Retinal pigment epithelial cell (primary cell): ENCODE data around the gene P2RX7.

Experiments
- DNase-seq: peaks from one replicate; pipeline ENCODE4 v3.0.0-alpha.2; 2010; ENCODE audit warnings: low read depth
- H3K4me3 ChIP-seq: 2 replicates; pipeline ENCODE4 v1.5.1; 2011; ENCODE audit warnings: mild to moderate bottlenecking, low read length, control low read depth, moderate library complexity
- TF ChIP-seq, protein P1 (sequence below): conservative IDR thresholded peaks from 2 replicates; pipeline ENCODE4 v1.5.1; 2011; ENCODE audit warnings: low read depth, low read length, control low read depth, inconsistent platforms

Gene P2RX7

DNA sequence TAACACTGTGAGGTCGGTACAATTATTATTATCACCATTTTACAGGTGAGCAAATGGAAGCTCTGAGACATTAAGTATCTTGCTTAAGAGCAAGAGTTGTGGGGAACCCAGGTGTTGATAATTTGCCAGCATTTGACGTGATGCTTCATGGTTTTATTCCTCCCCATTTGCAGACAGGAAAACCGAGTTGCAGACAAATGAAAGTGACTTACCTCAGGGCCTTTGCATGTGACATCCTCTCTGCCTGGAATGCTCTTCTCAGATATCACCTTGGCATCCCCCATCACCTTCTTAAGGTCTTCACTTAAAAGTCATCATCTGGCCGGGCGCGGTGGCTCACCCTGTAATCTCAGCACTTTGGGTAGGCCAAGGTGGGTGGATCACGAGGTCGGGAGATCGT is 21.0 kb upstream of the P2RX7 start:
- DNase-seq: no peak
- TF ChIP-seq, protein P1, sequence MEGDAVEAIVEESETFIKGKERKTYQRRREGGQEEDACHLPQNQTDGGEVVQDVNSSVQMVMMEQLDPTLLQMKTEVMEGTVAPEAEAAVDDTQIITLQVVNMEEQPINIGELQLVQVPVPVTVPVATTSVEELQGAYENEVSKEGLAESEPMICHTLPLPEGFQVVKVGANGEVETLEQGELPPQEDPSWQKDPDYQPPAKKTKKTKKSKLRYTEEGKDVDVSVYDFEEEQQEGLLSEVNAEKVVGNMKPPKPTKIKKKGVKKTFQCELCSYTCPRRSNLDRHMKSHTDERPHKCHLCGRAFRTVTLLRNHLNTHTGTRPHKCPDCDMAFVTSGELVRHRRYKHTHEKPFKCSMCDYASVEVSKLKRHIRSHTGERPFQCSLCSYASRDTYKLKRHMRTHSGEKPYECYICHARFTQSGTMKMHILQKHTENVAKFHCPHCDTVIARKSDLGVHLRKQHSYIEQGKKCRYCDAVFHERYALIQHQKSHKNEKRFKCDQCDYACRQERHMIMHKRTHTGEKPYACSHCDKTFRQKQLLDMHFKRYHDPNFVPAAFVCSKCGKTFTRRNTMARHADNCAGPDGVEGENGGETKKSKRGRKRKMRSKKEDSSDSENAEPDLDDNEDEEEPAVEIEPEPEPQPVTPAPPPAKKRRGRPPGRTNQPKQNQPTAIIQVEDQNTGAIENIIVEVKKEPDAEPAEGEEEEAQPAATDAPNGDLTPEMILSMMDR: no peak
- H3K4me3 ChIP-seq: no peak overlapping the region

DNA sequence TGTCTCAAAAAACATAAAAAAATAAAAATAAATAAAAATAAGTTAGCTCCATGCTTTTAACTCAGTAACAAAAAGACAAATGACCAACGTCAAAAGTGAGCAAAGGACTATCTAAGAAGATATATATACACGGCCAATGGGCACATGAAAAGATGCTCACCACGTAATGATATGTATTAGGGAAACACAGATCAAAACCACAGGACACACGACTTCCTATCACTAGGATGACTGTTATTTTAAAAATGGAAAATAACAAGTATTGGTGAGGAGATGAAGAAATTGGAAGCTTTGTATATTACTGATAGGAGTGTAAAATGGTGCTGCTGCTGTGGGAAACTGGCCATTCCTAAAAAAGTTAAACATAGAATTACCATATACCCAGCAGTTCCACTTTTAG is 20.2 kb upstream of the P2RX7 start:
- no peak for DNase-seq
- TF ChIP-seq, protein P1: no peak
- H3K4me3 ChIP-seq: no peak overlapping the region

DNA sequence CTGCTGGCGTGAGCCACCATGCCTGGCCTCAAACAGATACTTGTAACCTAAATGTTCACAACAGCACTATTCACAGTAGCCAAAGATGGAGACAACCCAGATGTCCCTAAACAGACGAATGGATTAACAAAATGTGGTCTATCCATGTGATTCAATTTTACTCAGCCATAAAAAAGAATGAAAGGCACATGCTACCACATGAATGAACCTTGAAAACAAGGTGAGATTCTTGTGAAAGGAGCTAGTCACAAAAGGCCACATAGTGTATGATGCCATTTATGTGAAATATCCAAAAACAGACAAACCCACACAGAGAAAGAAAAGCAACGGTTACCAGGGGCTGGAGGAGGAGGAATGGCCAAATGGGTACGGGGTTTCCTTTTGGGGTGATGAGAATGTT is 19.6 kb upstream of the P2RX7 start:
- TF ChIP-seq, protein P1: no peak
- DNase-seq: no peak
- no peak overlapping the region for H3K4me3 ChIP-seq

DNA sequence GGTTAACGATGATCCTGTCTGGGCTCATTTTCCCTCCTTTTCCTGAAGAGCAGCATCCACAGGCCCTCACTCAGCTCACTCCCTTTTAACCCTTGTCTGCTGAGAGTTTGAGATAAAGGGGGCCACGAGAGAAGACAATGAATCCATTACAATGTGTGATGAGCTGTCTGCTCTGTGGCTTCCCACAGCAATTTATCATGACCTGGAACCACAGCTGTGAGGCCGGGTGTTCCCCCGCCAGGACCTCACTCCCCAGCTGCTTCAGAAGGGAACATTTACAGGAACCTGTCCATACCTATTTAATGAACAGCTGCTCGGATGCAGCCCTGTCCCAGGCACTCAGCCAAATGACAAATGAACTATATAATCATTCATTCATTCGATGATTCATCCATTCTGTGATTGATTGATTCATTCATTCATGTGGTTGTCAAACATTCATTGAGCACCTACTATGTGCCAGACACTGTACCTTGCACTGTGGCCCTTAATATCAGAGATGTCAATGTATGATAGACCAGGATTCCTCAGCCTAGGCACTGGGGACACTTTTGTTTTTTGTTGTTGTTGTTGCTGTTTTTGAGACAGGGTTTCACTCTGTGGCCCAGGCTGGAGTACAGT is 18.5 kb upstream of the P2RX7 start:
- no peak for DNase-seq
- no peak overlapping the region for H3K4me3 ChIP-seq
- TF ChIP-seq, protein P1: no peak

DNA sequence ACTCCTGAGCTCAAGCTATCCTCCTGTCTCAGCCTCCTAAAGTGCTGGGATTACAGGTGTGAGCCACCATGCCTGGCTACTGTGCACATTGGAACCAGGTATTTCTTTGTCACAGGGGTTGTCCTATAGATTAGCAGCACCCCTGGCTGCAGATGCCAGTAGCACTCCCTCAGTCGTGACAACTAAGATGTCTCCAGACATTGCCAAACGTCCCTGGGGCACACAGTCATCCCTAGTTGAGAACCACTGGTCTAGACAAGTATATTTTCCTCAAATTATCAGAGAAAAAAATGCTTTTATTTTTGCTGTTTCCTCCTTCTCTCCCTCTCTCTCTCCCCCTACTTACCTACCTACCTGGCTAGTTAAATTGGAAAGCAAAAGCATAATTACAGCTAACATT is 17.9 kb upstream of the P2RX7 start:
- TF ChIP-seq, protein P1: no peak
- H3K4me3 ChIP-seq: no peak overlapping the region
- no peak for DNase-seq

DNA sequence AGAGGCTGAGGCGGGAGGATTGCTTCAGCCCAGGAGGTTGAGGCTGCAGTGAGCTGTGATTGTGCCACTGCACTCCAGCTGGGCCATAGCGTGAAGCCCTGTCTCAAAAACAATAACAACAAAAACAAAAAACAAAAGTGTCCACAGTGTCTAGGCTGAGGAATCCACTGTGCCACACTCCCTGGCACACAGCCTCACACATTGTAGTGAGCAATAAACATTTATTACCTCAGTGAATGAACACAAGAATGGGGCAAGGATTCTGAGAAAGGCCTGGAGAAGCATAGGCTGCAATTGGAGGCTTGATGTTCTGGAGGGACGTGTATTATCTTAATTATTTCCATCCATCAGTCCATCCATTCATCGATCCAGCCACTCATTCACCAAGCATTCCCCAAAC is 17.1 kb upstream of the P2RX7 start:
- no peak for DNase-seq
- TF ChIP-seq, protein P1: no peak
- H3K4me3 ChIP-seq: no peak overlapping the region
